Nephron progenitor cell (in vitro differentiated cells): ENCODE measurements around the gene LRCOL1.

ENCODE experiments used
- DNase-seq: peaks from one replicate; pipeline ENCODE4 v3.0.0; 2021
- H3K27ac Mint-ChIP-seq: 2 replicates; pipeline ENCODE4 v1.8.0; 2021; ENCODE audit warnings: mild to moderate bottlenecking, moderate library complexity, mixed read lengths
- H3K27me3 Mint-ChIP-seq: 2 replicates; pipeline ENCODE4 v1.8.0; 2021; ENCODE audit warnings: mild to moderate bottlenecking, low read depth, mixed read lengths; ENCODE audit not compliant: poor library complexity
- H3K36me3 Mint-ChIP-seq: 2 replicates; pipeline ENCODE4 v1.8.0; 2021; ENCODE audit warnings: low read depth, mixed read lengths
- H3K4me1 Mint-ChIP-seq: 2 replicates; pipeline ENCODE4 v1.8.0; 2021; ENCODE audit warnings: mixed read lengths
- H3K4me3 Mint-ChIP-seq: 2 replicates; pipeline ENCODE4 v1.8.0; 2021; ENCODE audit warnings: mild to moderate bottlenecking, moderate library complexity, mixed read lengths
- H3K9me3 Mint-ChIP-seq: 2 replicates; pipeline ENCODE4 v1.8.0; 2021; ENCODE audit warnings: mild to moderate bottlenecking, moderate library complexity, mixed read lengths
- TF ChIP-seq, protein P1 (sequence below): fragments of 200-600 bp; sonication (generic); IDR thresholded peaks from 2 replicates; pipeline ENCODE4 v1.5.0; 2021; ENCODE audit warnings: antibody characterized with exemption

Gene LRCOL1

DNA sequence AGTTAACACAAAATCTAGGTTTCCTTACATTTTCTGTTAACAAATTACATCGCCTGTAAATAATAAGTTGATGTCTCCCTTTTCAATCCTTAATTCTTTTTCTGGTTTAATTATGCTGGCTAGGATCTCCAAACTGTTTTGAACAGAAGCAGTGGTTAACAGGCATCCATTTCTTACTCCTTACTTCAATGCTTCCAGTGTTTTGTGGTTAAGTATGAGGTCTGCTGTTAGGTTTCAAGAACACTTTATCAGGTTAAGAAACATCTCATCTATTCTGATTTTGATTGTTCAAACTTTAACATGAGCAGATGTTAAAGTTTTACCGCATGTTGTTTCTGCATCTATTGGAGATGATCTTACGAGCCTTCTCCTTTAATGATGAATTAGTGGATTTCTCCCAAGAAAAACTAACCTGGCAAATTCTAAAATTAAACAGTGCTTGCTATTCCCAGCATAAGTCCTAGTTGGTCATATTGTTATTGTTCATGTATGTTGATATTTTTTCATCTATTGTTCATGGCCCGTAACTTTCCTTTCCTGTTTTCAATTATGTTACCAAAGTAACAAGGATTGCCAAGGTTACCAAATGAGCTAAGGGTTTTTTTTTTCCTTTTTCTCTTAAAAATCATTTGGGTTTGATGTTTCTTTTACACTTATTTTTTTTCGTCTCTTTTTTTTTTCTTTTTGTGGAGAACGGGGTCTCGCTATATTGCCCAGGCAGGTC is 43.3 kb upstream of the LRCOL1 start:
- DNase-seq: no peak
- Mint-ChIP-seq H3K36me3 (peaks cover 73% of the 10 kb centered on the region), H3K4me1 (no peaks in the 10 kb centered on the region), H3K4me3 (no peak overlapping the region), H3K27me3 (no peaks in the 10 kb centered on the region), H3K9me3 (no peaks in the 10 kb centered on the region), H3K27ac (no peak overlapping the region)
- TF ChIP-seq, protein P1, sequence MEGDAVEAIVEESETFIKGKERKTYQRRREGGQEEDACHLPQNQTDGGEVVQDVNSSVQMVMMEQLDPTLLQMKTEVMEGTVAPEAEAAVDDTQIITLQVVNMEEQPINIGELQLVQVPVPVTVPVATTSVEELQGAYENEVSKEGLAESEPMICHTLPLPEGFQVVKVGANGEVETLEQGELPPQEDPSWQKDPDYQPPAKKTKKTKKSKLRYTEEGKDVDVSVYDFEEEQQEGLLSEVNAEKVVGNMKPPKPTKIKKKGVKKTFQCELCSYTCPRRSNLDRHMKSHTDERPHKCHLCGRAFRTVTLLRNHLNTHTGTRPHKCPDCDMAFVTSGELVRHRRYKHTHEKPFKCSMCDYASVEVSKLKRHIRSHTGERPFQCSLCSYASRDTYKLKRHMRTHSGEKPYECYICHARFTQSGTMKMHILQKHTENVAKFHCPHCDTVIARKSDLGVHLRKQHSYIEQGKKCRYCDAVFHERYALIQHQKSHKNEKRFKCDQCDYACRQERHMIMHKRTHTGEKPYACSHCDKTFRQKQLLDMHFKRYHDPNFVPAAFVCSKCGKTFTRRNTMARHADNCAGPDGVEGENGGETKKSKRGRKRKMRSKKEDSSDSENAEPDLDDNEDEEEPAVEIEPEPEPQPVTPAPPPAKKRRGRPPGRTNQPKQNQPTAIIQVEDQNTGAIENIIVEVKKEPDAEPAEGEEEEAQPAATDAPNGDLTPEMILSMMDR: no peak

DNA sequence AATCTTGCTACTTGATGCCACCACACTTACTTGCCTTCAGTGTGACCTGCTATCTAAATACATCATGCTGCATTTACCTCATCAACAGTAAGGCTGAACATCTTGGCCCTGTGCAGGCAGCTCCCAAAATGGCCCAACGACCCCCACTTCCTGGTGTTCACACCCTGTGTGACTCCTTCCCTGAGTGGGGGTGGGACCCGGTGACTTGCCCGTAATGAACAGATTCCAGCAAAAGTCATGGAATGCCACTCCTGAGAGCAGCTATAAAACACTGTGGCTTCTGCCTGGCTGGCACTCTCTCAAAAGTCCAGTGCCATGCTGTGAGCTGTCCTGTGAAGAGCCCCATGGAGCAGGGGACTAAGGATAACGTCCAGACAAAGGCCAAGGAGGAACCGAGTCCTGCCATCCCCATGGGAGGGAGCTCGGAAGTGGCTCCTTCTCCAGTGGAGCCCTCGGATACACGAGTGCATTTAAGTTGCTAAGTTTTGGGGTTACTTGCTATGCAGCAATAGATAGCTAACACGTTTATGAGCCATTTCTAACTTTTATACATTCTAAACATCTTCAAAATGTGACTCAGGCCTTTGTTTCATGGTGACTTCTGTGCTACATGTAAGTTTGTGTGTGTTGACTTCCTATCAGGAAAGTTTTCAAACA is 41.2 kb upstream of the LRCOL1 start:
- no peaks in the 10 kb centered on the region for H3K27me3 Mint-ChIP-seq
- H3K36me3 Mint-ChIP-seq: peaks cover 72% of the 10 kb centered on the region
- H3K4me3 Mint-ChIP-seq: no peak overlapping the region
- no peaks in the 10 kb centered on the region for H3K4me1 Mint-ChIP-seq
- DNase-seq: no peak
- H3K9me3 Mint-ChIP-seq: no peaks in the 10 kb centered on the region
- TF ChIP-seq, protein P1: no peak
- H3K27ac Mint-ChIP-seq: no peak overlapping the region

DNA sequence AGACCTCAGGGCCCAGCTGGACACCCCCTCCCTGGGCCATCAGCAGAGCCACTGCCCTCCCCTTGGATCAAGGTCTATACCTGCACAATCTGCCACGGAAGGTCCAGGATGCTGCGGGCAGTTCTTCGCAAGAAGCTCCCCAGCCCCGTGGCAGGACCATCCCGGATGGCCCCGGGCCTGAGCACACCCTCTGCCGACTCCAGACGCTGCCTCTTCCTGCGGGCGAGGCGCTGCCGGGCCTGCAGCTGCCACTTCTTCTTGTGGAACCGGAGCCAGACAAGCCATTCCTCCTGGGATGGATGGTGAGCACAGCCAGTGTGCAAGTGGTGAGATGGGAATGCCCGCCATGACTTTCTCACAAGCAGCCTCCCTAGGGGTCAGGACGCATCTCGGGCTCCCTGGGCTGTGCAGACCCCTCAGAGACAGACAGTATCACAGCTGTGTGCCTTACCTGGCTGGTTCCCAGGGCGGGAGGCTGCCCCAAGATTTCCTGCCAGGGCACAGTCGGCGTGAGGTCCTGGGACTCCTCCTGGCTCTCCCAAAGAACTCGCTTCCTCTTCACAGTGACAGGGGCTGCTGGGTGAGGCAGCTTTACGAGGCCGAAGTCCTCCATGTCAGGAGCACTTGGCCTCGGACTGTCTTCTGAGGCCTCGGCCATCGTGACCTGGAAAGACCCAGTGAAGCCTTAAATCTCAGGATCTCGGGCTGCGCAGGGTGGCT is 39.0 kb upstream of the LRCOL1 start:
- Mint-ChIP-seq H3K27me3 (no peaks in the 10 kb centered on the region), H3K9me3 (no peaks in the 10 kb centered on the region), H3K4me1 (no peaks in the 10 kb centered on the region), H3K4me3 (no peak overlapping the region), H3K27ac (no peak overlapping the region), H3K36me3 (peaks cover 66% of the 10 kb centered on the region)
- TF ChIP-seq, protein P1: no peak
- DNase-seq: no peak

DNA sequence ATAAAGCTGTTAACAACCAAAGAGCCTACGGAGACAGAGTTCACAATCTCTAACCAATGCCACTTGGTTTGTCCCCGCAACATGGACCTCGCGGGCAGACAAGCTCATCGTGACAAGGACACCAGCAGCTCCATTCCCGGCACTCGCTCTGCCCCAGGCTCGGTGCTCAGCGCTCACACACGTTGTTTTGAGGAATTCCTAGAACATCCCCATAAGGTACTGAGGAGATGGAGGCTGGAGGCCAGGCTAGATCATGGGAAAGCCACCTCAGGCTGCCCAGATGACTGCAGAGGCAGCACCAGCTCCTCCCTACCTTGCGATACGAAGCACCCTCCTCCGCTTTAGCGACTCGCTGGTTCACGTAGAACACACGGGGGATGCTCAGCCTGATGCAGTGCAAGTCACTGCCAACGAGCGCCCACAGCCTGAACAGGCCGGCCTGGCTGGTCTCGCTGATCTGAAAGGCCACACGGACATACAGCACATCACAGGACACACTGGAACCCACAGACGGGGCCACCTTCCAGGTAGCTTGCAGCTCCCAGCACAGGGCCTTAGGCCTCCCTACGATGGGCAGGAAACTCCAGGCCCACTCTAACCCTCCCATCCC is 38.3 kb upstream of the LRCOL1 start:
- no peaks in the 10 kb centered on the region for H3K4me1 Mint-ChIP-seq
- H3K27me3 Mint-ChIP-seq: no peaks in the 10 kb centered on the region
- no peak overlapping the region for H3K4me3 Mint-ChIP-seq
- peaks cover 62% of the 10 kb centered on the region for H3K36me3 Mint-ChIP-seq
- H3K9me3 Mint-ChIP-seq: no peaks in the 10 kb centered on the region
- DNase-seq: no peak
- TF ChIP-seq, protein P1: no peak
- no peak overlapping the region for H3K27ac Mint-ChIP-seq

DNA sequence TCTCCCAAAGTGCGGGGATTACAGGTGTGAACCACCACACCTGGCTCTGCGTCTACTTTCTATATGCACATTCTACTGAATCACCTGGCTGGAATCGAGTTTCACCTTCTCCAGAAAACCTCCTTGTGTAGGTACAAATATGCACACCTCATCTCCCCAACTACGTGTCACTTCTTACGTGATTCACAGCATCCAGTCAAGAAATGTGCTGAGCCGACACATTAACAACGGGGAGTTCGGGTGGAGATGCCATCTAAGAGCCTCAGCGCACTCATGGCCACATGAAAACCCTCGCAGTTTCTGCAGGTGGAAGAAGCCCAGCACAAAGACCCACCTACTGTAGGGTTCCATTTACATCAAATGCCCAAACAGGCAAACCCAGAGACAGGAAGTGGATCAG is 37.5 kb upstream of the LRCOL1 start:
- DNase-seq: no peak
- no peaks in the 10 kb centered on the region for H3K9me3 Mint-ChIP-seq
- TF ChIP-seq, protein P1: no peak
- H3K4me3 Mint-ChIP-seq: no peak overlapping the region
- H3K27me3 Mint-ChIP-seq: no peaks in the 10 kb centered on the region
- H3K36me3 Mint-ChIP-seq: peaks cover 57% of the 10 kb centered on the region
- no peak overlapping the region for H3K27ac Mint-ChIP-seq
- H3K4me1 Mint-ChIP-seq: no peaks in the 10 kb centered on the region
